ENCODE data around the gene MRPL46. TPM values are rescaled to one million over a fixed set of nuclear protein-coding genes. Genes with fewer than 3 reads are reported as not detected.
"Not testable (repeated sequence)": the region's sequence is repeated elsewhere in the genome, so short reads cannot be mapped to it uniquely, and the experiment has no call there.

MRPL46 gene
- total RNA-seq, 4 donors from 2014 or later = 23.3 to 43.5 (median 29.4) TPM

DNA sequence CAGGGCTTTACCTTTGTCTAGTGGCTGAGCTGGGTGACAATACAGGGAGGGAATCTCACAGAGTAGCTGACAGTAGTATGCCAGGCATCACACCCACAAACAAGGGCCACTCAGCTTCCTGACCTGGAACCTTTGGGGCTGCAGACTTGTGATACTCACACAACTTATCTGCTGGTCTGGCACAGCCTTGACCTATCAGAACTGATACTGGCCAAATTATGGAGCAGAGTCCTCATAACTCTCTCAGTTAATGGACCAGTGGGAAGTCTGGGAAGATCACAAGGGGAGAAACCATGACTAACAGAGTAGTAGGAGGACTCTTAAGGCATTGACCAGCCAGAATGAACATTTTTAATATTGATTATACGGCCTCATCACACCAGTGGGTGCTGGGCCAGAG lies 19.4 kb downstream of the MRPL46 start:
- Histone ChIP-seq H3K27me3 (peaks cover 0 to 14% (median 0%) of the 10 kb centered on the region in 4 donors), H3K4me3 (no peak overlapping the region), H3K27ac (no peak overlapping the region), H3K9me3 (peaks cover 0 to 11% (median 0%) of the 10 kb centered on the region in 3 donors), H3K36me3 (no peaks in the 10 kb centered on the region), H3K4me1 (peaks cover 0 to 4% (median 0%) of the 10 kb centered on the region in 3 donors)
- no peak for DNase-seq
- intact Hi-C loops (cut with DNase I) = no loop called here
- TF ChIP-seq POLR2A (IDR thresholded peaks at IDR 0.05) = no peak
- TF ChIP-seq, protein P1, sequence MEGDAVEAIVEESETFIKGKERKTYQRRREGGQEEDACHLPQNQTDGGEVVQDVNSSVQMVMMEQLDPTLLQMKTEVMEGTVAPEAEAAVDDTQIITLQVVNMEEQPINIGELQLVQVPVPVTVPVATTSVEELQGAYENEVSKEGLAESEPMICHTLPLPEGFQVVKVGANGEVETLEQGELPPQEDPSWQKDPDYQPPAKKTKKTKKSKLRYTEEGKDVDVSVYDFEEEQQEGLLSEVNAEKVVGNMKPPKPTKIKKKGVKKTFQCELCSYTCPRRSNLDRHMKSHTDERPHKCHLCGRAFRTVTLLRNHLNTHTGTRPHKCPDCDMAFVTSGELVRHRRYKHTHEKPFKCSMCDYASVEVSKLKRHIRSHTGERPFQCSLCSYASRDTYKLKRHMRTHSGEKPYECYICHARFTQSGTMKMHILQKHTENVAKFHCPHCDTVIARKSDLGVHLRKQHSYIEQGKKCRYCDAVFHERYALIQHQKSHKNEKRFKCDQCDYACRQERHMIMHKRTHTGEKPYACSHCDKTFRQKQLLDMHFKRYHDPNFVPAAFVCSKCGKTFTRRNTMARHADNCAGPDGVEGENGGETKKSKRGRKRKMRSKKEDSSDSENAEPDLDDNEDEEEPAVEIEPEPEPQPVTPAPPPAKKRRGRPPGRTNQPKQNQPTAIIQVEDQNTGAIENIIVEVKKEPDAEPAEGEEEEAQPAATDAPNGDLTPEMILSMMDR (IDR thresholded peaks at IDR 0.05) = no peak
- WGBS, 2 donors = 43 to 100% methylated on average over 1 of the region's 1 CpG

DNA sequence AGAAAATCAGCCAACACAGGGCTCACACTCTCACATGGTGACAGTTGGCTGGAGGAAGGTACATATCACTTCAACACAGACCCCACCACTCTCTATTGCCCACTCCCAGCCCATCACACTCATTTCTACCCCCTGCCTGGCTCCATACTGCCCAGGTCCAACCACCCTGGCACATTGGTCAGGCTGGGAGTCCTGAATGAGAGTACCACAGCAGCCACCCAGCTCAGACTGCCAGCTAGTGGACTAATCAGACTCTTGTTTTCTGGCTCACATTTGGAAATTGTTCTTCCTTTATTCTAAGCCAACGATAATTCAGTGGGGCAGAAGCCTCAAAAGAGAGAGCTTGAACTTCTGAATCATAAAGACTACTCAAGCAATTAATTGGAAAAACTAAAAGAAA lies 20.0 kb downstream of the MRPL46 start:
- Histone ChIP-seq H3K4me1 (peaks cover 0 to 4% (median 0%) of the 10 kb centered on the region in 3 donors), H3K27me3 (peaks cover 0 to 14% (median 0%) of the 10 kb centered on the region in 4 donors), H3K9me3 (peaks cover 0 to 11% (median 0%) of the 10 kb centered on the region in 3 donors), H3K27ac (no peak overlapping the region), H3K36me3 (no peaks in the 10 kb centered on the region), H3K4me3 (no peak overlapping the region)
- DNase-seq = no peak
- intact Hi-C loops (cut with DNase I) = no loop called here
- TF ChIP-seq, protein P1 (IDR thresholded peaks at IDR 0.05) = no peak
- TF ChIP-seq POLR2A (IDR thresholded peaks at IDR 0.05) = no peak
- WGBS, 2 donors = 80% methylated on average over 1 of the region's 1 CpG

GRCh38 chr15:88441076-88441730 lies 26.0 kb downstream of the MRPL46 start:
- intact Hi-C loops (cut with DNase I) = no loop called here
- Histone ChIP-seq H3K9me3 (peaks cover 0 to 11% (median 0%) of the 10 kb centered on the region in 3 donors), H3K36me3 (no peaks in the 10 kb centered on the region), H3K27ac (no peak overlapping the region), H3K27me3 (peaks cover 0 to 35% (median 0%) of the 10 kb centered on the region in 4 donors), H3K4me3 (no peak overlapping the region), H3K4me1 (no peaks in the 10 kb centered on the region)
- no peak for DNase-seq
- 92 to 95% methylated on average over 1 to 2 of the region's 2 CpGs for WGBS, 2 donors
- TF ChIP-seq POLR2A (IDR thresholded peaks at IDR 0.05) = no peak
- TF ChIP-seq, protein P1 (IDR thresholded peaks at IDR 0.05) = no peak

DNA sequence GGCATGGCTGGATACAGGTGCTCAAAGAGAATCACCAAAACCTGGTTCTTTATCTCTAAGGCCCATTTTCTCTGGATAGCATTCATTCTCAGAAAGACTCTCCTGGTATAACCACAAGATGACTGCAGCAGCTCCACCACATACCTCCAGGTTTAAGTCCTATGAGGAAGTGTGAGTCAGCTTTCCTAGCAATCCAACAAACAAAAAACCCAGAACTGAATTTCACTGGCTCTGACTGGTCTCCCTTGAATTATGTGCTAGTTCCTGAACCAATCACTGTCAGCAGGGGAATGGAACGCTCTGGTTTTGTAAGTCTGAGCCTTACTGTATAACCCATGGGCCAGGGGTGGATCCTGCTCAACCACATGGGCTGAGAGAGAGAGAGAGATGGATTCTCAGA lies 27.2 kb downstream of the MRPL46 start:
- intact Hi-C loops (cut with DNase I) = no loop called here
- Histone ChIP-seq H3K4me1 (no peaks in the 10 kb centered on the region), H3K4me3 (no peak overlapping the region), H3K9me3 (peaks cover 0 to 11% (median 0%) of the 10 kb centered on the region in 3 donors), H3K36me3 (no peaks in the 10 kb centered on the region), H3K27ac (no peak overlapping the region), H3K27me3 (peaks cover 0 to 35% (median 0%) of the 10 kb centered on the region in 4 donors)
- DNase-seq = no peak
- 27 to 33% methylated on average over 1 of the region's 1 CpG for WGBS, 2 donors
- TF ChIP-seq, protein P1 (IDR thresholded peaks at IDR 0.05) = no peak
- no peak for TF ChIP-seq POLR2A (IDR thresholded peaks at IDR 0.05)

DNA sequence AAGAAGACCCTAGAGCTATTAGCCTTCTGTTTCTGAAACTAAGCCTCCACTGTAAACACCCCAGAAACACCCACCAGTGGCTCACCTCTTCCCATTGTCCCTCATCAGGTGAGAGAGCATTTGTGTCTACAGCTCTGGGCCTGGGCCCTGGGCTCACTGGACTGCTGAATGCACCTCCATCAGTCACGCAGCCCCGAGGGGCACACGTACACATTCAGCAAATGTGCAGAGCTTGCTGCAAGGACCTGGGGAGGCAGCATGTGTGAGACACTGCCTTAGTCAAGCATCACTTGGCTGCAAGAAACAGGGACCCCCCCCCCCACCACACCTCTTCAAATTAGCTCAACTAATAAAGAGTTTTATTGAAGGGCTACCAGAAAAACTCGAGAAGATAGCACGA lies 29.0 kb downstream of the MRPL46 start:
- Histone ChIP-seq H3K4me3 (no peak overlapping the region), H3K27ac (no peak overlapping the region), H3K4me1 (no peaks in the 10 kb centered on the region), H3K27me3 (peaks cover 0 to 37% (median 0%) of the 10 kb centered on the region in 4 donors), H3K9me3 (peaks cover 0 to 2% (median 0%) of the 10 kb centered on the region in 3 donors), H3K36me3 (no peaks in the 10 kb centered on the region)
- intact Hi-C loops (cut with DNase I) = no loop called here
- DNase-seq = no peak
- TF ChIP-seq POLR2A (IDR thresholded peaks at IDR 0.05) = no peak
- TF ChIP-seq, protein P1 (IDR thresholded peaks at IDR 0.05) = no peak
- 65 to 75% methylated on average over 3 to 4 of the region's 5 CpGs for WGBS, 2 donors

DNA sequence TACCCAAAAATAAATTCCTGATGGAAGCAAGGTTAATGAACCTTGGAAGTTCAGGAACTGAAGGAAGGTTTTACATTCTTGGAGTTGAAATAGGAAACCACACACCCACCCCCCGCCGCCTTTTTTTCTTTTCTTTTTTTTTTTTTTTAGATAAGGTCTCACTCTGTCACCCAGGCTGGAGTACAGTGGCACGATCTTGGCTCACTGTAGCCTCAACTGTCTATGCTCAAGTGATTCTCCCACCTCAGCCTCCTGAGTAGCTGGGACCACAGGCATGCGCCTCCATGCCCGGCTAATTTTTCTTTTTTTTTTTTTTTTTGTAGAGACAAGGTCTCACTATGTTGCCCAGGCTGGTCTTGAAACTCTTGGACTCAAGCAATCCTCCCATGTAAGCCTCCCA lies 33.1 kb downstream of the MRPL46 start:
- H3K4me1 ChIP-seq; H3K36me3 ChIP-seq; H3K27ac ChIP-seq; DNase-seq; H3K4me3 ChIP-seq; intact Hi-C loops (cut with DNase I); H3K9me3 ChIP-seq: not testable (repeated sequence)
- whole genome bisulfite sequencing, 2 donors = 70 to 71% methylated on average over 5 of the region's 5 CpGs
- peaks cover 0 to 36% (median 0%) of the 10 kb centered on the region in 4 donors for H3K27me3 ChIP-seq
